Stimulated activated CD4-positive, alpha-beta T cell treated with anti-CD3 and anti-CD28 coated beads, Interleukin-4, amount 100 ng/mL, for 1 hour (primary cell): ENCODE data around the gene DTNB.
"Not testable (repeated sequence)": the region's sequence is repeated elsewhere in the genome, so short reads cannot be mapped to it uniquely, and the experiment has no call there.

ENCODE experiments used
- DNase-seq: peaks from one replicate; pipeline ENCODE4 v3.0.0-alpha.2; 2020

DTNB gene

GRCh38 chr2:25446122-25446521, 227.3 kb downstream of the DTNB start:
- DNase-seq, result no peak

- DNase-seq, result no peak
These were observed 227.9 kb downstream of the DTNB start for GRCh38 chr2:25445464-25445863.

GRCh38 chr2:25444608-25445270, 228.6 kb downstream of the DTNB start:
- DNase-seq, result no peak

GRCh38 chr2:25443766-25444165, 229.6 kb downstream of the DTNB start:
- no peak for DNase-seq

- no peak for DNase-seq
These were observed 232.0 kb downstream of the DTNB start for GRCh38 chr2:25441353-25441752.

GRCh38 chr2:25438793-25439192, 234.6 kb downstream of the DTNB start:
- DNase-seq, result no peak

GRCh38 chr2:25437881-25438662, 235.3 kb downstream of the DTNB start:
- DNase-seq, result no peak

- no peak for DNase-seq
These were observed 238.0 kb downstream of the DTNB start for GRCh38 chr2:25435421-25435820.

- no peak for DNase-seq
These were observed 241.8 kb downstream of the DTNB start for GRCh38 chr2:25431604-25432003.

- no peak for DNase-seq
These were observed 242.8 kb downstream of the DTNB start for GRCh38 chr2:25430556-25430955.

- DNase-seq, result no peak
These were observed 247.1 kb downstream of the DTNB start for GRCh38 chr2:25426326-25426725.

GRCh38 chr2:25424426-25425028, 248.8 kb downstream of the DTNB start:
- no peak for DNase-seq

- DNase-seq, result no peak
These were observed 251.5 kb downstream of the DTNB start for GRCh38 chr2:25421820-25422411.

- no peak for DNase-seq
These were observed 252.1 kb downstream of the DTNB start for GRCh38 chr2:25421289-25421688.

- no peak for DNase-seq
These were observed 252.5 kb downstream of the DTNB start for GRCh38 chr2:25420820-25421237.

GRCh38 chr2:25419678-25420242, 253.6 kb downstream of the DTNB start:
- no peak for DNase-seq

GRCh38 chr2:25418944-25419677, 254.3 kb downstream of the DTNB start:
- no peak for DNase-seq

- no peak for DNase-seq
These were observed 255.5 kb downstream of the DTNB start for GRCh38 chr2:25417715-25418369.

- DNase-seq, result no peak
These were observed 256.7 kb downstream of the DTNB start for GRCh38 chr2:25416674-25417073.

- DNase-seq, result no peak
These were observed 258.6 kb downstream of the DTNB start for GRCh38 chr2:25414781-25415180.

- not testable (repeated sequence) for DNase-seq
These were observed 260.0 kb downstream of the DTNB start for GRCh38 chr2:25413409-25413808.

- no peak for DNase-seq
These were observed 261.6 kb downstream of the DTNB start for GRCh38 chr2:25411753-25412152.
